Endothelial cell of umbilical vein (primary cell): ENCODE data around the gene RXFP1.

Source experiments
- EZH2 ChIP-seq: IDR thresholded peaks from 2 replicates; pipeline ENCODE4 v1.6.1; 2012; ENCODE audit warnings: borderline replicate concordance, low read depth, mild to moderate bottlenecking, moderate library complexity, low read length, inconsistent platforms; ENCODE audit not compliant: severe bottlenecking
- POLR2A ChIP-seq: IDR thresholded peaks from 2 replicates; pipeline ENCODE4 v1.6.1; 2012; ENCODE audit warnings: low read depth, mild to moderate bottlenecking, control low read depth, low read length
- POLR2AphosphoS5 ChIP-seq: IDR thresholded peaks from 2 replicates; pipeline ENCODE4 v1.6.1; 2012; ENCODE audit warnings: low read depth, mild to moderate bottlenecking, control low read depth, low read length, moderate library complexity; ENCODE audit not compliant: insufficient read depth
- TF ChIP-seq, protein P1 (sequence below), 2 donors: IDR thresholded peaks; 1 replicate in 1 of 2; 2 replicates in 1 of 2; pipeline ENCODE4 v1.5.1; 2011; ENCODE audit warnings: low read length in 2 of 2, mild to moderate bottlenecking in 2 of 2, moderate library complexity in 2 of 2, control low read depth in 1 of 2, inconsistent platforms in 1 of 2, low read depth in 1 of 2; ENCODE audit not compliant: insufficient read depth in 1 of 2; ENCODE audit errors: extremely low read depth in 1 of 2

DNA sequence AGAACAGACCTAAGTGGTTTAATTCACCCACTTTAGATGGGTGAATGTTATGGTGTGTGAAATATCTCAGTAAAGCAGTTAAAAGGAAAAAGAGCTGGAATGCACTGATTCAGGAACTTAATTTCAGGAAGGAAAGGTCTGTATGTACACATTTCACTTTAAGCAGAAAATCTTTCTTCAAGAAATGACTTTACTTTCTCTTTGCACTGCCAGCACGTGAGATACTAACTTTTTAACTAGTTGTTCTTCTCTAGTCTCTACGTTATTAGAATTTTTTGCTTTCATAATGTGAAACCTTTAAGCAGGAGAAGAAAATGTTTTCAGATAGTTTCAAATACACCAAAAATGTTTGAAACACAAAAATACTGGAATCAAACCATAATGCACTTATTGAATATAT lies 131.2 kb downstream of the RXFP1 start:
- TF ChIP-seq, protein P1, sequence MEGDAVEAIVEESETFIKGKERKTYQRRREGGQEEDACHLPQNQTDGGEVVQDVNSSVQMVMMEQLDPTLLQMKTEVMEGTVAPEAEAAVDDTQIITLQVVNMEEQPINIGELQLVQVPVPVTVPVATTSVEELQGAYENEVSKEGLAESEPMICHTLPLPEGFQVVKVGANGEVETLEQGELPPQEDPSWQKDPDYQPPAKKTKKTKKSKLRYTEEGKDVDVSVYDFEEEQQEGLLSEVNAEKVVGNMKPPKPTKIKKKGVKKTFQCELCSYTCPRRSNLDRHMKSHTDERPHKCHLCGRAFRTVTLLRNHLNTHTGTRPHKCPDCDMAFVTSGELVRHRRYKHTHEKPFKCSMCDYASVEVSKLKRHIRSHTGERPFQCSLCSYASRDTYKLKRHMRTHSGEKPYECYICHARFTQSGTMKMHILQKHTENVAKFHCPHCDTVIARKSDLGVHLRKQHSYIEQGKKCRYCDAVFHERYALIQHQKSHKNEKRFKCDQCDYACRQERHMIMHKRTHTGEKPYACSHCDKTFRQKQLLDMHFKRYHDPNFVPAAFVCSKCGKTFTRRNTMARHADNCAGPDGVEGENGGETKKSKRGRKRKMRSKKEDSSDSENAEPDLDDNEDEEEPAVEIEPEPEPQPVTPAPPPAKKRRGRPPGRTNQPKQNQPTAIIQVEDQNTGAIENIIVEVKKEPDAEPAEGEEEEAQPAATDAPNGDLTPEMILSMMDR (IDR thresholded peaks at IDR 0.05; ENCODE audit: extremely low read depth in 1 of 2, insufficient read depth in 1 of 2, low read depth in 1 of 2, low read length in 2 of 2) = no peak
- TF ChIP-seq POLR2A = no peak
- no peak for TF ChIP-seq POLR2AphosphoS5
- TF ChIP-seq EZH2 = no peak
